ENCODE measurements around the gene FOXP2.
"Not testable (repeated sequence)": the region's sequence is repeated elsewhere in the genome, so short reads cannot be mapped to it uniquely, and the experiment has no call there.

Gene FOXP2

GRCh38 chr7:114502454-114503254 is 88.0 kb downstream of the FOXP2 start:
- no peak for DNase-seq (ENCODE audit: low read depth in 2 of 2)

- DNase-seq (ENCODE audit: low read depth in 2 of 2), result no peak
These were observed 90.0 kb downstream of the FOXP2 start for GRCh38 chr7:114504586-114504985.

GRCh38 chr7:114507381-114507780 is 92.8 kb downstream of the FOXP2 start:
- no peak for DNase-seq (ENCODE audit: low read depth in 2 of 2)

GRCh38 chr7:114508086-114508485 is 93.5 kb downstream of the FOXP2 start:
- no peak for DNase-seq (ENCODE audit: low read depth in 2 of 2)

- not testable (repeated sequence) for DNase-seq (ENCODE audit: low read depth in 2 of 2)
These were observed 96.2 kb downstream of the FOXP2 start for GRCh38 chr7:114510824-114511223.

GRCh38 chr7:114519240-114519639 is 104.6 kb downstream of the FOXP2 start:
- no peak for DNase-seq (ENCODE audit: low read depth in 2 of 2)

GRCh38 chr7:114522081-114522480 is 107.5 kb downstream of the FOXP2 start:
- no peak for DNase-seq (ENCODE audit: low read depth in 2 of 2)

GRCh38 chr7:114527589-114527988 is 113.0 kb downstream of the FOXP2 start:
- no peak for DNase-seq (ENCODE audit: low read depth in 2 of 2)

GRCh38 chr7:114530057-114530611 is 115.5 kb downstream of the FOXP2 start:
- no peak for DNase-seq (ENCODE audit: low read depth in 2 of 2)

- no peak for DNase-seq (ENCODE audit: low read depth in 2 of 2)
These were observed 116.7 kb downstream of the FOXP2 start for GRCh38 chr7:114531326-114531725.

GRCh38 chr7:114533131-114533530 is 118.5 kb downstream of the FOXP2 start:
- DNase-seq (ENCODE audit: low read depth in 2 of 2), result no peak

GRCh38 chr7:114534953-114535352 is 120.3 kb downstream of the FOXP2 start:
- DNase-seq (ENCODE audit: low read depth in 2 of 2), result no peak

GRCh38 chr7:114539575-114539974 is 125.0 kb downstream of the FOXP2 start:
- no peak for DNase-seq (ENCODE audit: low read depth in 2 of 2)

- no peak for DNase-seq (ENCODE audit: low read depth in 2 of 2)
These were observed 125.7 kb downstream of the FOXP2 start for GRCh38 chr7:114540291-114540690.

- not testable (repeated sequence) for DNase-seq (ENCODE audit: low read depth in 2 of 2)
These were observed 132.7 kb downstream of the FOXP2 start for GRCh38 chr7:114547346-114547745.

- no peak for DNase-seq (ENCODE audit: low read depth in 2 of 2)
These were observed 133.7 kb downstream of the FOXP2 start for GRCh38 chr7:114548081-114548980.

GRCh38 chr7:114554781-114555537 is 140.3 kb downstream of the FOXP2 start:
- DNase-seq (ENCODE audit: low read depth in 2 of 2), result no peak

- DNase-seq (ENCODE audit: low read depth in 2 of 2), result no peak
These were observed 152.8 kb downstream of the FOXP2 start for GRCh38 chr7:114567416-114567815.

- DNase-seq (ENCODE audit: low read depth in 2 of 2), result no peak
These were observed 154.6 kb downstream of the FOXP2 start for GRCh38 chr7:114569220-114569619.

GRCh38 chr7:114574384-114574783 is 159.8 kb downstream of the FOXP2 start:
- DNase-seq (ENCODE audit: low read depth in 2 of 2), result no peak

GRCh38 chr7:114575098-114575497 is 160.5 kb downstream of the FOXP2 start:
- no peak for DNase-seq (ENCODE audit: low read depth in 2 of 2)

- not testable (repeated sequence) for DNase-seq (ENCODE audit: low read depth in 2 of 2)
These were observed 166.3 kb downstream of the FOXP2 start for GRCh38 chr7:114580963-114581362.

Data from stimulated activated CD8-positive, alpha-beta memory T cell treated with anti-CD3 and anti-CD28 coated beads, Interleukin-15, amount 100 ng/mL, for 4 hours (primary cell).